ENCODE data around the gene TM2D1.

Gene TM2D1

DNA sequence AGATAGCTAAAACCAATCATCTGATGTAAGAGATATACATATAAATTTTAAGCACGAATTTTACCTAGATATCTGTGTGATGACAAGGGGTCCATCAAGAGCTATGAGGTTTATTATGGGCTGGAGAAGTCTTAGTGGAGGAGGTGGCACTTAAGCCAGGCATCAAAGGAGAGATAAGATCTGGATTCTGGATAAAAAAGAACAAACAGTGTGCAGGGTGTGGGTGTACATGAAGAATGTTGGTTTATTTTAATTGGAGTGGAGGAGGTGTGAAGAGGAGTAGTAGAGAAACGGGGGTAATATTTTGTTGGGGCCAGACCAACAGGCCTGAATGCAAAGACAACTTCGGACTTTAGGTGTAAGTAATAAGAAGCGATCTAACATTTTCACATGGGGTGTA is 80.6 kb downstream of the TM2D1 start:
- no peak for DNase-seq (ENCODE audit: low spot score)

DNA sequence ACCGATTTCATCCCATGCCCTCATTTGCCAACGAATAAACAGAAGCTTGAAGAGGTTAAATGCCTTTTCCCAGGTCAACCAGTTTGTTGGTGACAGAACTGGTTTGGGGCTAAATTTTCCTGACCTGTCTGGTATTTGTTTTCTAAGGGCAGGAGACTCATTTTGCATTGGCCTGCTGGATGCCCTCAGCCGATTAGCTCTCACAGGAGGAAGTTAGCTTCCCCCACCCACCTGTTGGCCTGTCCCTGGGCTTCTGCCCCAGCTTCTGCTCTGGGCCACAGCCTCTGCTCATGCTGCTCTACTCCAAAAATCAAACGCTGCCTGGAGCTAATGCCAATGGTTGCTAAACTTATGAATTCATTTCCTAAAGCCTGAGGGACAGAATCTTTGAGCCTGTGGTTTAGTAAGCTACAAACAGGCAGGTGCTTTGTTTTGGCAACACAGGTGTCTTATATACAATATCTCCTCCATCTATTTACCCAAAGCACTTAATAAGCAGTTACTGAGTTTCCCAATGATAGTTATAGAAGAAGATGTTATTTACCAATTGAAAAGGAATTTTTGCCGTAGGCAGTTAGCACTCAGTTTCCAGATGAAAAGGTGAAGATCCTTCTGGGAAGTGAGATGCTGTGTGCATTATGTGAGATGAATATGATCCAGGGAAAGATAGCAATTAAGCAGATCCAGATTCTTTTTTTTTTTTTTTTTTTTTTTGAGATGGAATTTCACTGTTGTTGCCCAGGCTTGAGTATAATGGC is 82.3 kb downstream of the TM2D1 start:
- peak; percentile 46 for DNase-seq (ENCODE audit: low spot score)

DNA sequence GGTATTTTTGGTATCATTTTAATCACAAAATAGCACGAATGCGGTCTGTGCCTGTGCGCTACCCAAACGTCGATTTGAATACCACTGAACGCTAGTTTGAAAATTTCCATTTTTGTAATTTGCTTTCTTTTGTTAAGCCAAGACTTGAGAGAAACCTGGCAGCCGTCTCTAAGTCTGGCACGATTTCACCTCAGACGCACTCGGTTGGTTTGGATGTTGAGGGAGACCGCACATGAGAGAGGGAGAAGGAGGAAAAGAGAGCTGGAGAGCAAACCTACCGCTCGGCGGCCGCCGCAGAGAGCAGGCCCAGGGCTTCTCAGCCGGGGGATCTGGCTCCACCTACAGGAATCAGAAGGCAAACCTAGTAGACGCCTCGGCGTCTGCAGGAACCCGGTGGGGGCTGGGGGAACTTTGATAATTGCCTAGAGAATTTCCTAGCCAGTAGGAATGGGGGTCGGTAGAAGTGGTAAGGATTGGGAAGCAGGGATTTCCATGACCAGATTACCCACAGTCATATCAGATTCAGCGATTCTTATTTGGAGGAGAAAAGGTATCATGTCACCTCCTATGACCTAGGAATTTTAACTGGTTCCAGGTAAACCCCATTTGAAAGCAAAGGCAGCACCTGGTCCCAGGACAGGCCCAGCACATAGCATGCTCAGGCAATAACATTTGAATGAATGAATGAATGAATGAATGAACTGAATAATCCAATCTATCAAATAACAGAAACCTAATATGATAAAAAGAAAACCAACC is 83.2 kb downstream of the TM2D1 start:
- peak; percentile 83 for DNase-seq (ENCODE audit: low spot score)

DNA sequence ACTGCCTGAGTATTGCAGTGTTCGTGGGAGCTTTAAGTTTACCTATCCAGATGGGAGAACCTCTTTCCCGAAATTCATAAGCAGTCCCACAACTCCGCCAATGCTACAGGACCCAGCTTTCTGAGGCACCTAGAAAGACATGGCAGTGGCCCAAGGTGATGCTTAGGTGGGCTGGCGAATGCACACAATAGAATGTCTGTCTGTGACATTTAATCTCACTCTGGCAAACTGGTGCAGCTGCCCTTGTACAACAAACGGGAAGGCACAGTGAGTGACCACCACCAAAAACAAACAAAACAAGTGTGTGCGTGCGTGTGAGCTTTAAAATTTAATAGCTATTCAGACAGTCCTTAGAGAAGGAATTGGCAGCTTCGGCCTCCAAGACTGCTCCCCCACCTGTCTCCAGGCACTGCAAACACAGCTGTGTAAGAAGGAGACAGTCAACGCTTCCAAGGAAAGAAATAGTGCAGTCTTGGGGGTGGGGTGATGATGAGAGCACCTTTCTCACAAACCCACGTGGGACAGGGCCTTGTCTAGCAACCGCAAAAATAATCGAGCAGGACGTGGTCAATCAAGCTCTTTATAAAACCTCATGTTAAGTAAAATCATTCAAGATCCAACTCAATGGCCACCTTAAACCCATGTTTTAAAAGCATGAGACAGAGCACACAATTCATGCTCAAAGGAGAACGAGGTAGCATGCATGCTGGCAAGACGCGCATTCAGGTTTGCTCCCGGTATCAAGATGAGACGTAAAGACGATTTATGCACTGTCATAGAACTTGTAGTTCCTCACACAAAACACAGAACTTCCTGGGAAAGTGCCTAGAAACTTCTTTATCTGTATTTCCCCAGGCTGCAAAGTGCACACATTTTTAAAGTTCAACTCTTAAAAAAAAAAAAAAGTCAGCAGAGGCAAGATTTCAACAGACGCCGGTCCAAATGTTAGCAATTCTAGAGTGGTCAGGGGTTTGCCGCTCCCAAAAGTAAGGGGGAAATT is 84.1 kb downstream of the TM2D1 start:
- no peak for DNase-seq (ENCODE audit: low spot score)

DNA sequence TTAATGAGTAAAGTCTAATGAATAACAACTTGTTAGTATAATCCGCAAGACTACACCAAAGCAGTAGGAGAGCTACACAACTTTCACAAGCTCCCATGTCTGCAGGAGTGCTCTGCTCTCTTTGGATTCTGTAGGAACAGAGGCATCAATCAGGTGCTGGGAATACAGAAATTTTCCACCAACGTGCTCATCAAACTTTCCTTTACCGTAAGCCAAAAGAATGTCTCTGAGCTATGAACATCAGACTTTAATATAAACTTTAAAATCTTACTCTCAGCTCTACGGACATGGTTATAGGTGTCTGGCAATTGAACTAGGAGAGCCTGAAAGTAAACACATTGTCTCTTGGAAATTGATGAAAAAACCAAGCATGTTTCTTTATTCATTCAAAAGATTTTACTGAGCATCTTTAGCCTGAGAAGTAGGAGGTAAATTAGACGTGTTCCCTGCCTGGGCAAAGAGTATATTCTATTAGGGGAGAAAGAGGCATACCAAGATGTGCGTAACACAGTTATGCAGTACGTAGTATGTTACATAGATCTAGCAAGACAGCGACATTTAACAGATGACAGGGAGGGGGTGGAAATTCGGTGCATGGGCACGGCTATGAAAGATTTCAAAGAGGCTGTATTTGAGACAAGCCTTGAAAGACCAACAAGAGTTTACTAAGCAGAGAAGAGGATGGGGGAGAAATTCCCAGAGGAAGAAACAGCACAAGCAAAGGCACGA is 85.2 kb downstream of the TM2D1 start:
- no peak for DNase-seq (ENCODE audit: low spot score)

DNA sequence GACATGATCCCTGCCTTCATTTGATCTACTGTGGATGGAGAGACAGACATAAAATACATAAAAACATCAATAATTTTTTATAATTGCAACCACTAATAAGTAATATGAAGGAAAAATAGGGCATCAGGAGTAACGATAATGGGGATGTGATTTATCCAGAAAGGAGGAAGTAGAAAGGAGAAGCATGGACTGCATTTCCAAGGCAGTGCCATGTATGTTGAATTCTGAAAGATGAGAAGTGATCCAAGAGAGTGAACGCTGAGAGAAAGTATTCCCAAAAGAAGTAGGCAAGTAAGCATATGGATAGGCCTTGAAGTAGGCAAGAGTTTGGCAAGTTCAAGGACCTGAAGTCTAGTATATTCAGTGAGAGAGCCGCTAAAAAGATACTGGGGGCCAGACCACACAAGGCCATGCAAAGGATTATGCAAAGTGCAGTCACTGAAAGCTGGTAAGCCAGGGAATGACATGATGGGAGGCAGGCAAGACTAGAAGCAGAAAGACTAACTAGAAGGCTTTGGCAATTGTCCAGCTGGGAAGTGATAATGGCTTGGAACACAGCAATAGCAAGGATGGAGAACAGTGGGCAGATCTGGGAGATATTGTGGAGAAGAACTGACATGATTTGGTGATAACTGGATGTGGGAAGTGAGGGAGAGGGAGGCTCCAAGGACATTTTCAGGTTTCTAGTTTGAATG is 85.9 kb downstream of the TM2D1 start:
- no peak for DNase-seq (ENCODE audit: low spot score)

DNA sequence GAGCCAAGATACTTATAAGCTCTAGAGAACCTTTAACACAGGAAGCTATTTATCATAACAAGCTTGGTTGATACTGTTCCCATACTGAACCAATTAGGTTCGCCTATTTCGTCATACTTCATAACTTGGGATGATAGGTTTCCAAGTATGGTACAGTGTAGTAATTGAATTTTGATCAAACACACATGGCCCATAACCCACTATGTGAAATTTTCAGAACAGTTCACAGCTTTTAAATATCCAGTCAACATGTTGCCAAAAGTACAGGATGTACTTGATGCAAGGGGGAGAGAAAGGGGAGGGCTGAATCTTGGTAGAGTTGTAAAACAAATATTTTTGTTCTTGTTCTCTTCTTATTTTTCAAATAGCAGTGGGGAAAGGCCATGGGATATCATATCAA is 86.6 kb downstream of the TM2D1 start:
- DNase-seq (ENCODE audit: low spot score): no peak

DNA sequence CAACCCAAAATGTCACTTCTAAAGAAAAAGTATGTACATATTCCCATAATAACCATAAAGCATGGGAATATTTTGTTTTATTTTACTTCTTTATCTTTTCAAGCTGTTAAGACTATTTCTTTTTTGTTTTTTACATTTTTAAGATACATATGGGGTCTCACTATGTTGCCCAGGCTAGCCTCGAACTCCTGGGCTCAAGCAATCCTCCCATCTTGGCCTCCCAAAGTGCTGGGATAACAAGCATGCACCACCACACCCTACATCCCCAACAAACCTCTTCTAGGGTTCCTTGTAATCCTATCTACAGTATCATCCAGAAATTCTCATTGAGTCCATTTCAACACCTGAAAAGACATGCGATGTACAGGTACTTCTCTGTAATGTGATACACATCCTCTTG is 87.5 kb downstream of the TM2D1 start:
- DNase-seq (ENCODE audit: low spot score): no peak

DNA sequence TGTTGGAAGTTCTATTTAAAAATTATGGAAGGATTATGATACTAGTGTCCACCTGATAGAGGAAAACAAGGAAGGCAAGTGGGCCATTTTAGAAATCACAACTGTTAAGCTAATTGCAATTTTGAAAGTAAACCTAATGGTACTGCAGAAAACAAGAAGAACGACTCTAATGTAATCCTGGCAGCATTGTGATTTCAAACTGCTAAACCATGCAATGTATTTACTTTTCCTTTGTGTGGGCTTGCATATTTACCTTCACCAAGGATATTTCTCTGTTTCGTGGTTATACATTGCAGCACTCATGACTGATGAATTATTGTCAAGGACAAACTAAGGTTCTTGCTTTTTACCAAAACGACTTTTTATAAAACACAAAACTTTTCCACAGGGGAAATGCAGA is 88.1 kb downstream of the TM2D1 start:
- DNase-seq (ENCODE audit: low spot score): no peak

DNA sequence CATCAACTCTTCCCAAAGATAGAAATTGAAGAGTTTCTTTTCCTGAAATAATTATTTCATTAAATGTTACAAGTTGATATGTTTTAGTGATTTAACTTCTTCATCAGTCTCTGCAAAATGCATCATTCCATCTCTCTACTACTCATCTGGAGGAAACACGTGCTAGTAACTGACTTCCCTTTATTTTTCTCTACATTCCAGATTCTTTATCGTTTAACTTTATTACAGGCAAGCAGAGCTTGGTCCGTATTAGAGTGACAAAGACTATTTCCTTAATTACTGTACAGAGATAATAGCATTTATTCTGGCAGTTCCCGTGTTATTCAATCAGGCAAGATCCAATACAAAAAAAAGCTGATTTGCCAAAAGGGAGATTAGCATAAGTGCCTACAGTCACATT is 88.6 kb downstream of the TM2D1 start:
- DNase-seq (ENCODE audit: low spot score): no peak

DNA sequence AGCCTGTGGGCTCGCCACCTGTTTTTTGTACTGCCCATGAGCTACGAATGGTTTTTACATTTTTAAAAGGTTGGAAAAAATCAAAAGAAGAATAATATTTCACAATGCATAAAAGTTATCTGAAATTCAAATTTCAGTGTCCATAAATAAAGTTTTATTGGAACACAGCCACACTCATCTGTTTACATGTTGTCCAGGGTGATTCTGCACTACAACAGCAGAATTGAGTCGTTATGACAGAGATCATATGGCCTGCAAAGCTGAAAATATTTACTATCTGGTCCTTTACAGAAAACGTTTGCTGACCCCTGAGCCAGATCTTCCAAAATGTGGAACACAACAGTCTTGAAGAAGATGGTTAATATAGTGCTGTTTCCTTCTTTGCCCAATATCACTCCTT is 89.4 kb downstream of the TM2D1 start:
- no peak for DNase-seq (ENCODE audit: low spot score)

DNA sequence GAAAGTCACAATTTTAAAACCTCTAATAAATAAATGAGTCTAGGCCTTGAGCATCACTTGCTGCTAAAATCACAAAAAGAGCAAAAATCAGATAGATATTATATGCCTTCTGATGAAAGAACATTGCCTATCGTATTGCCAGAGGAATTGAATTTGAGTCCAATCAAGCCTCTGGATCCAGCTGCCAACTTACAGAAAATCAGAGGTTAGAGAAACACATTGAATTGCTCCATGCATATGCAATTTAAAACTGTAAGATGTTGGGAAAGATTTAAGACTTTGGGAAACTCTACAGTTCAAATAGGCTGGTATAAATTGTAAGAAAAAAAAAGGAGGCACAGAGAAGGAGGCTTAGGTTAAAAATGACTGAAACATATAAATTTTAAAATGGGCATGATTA is 93.5 kb downstream of the TM2D1 start:
- no peak for DNase-seq (ENCODE audit: low spot score)
